GM23248 (cell line): ENCODE results near the gene APOL1. TPM values are rescaled to one million over a fixed set of nuclear protein-coding genes. Genes with fewer than 3 reads are reported as not detected.
"Not testable (repeated sequence)": the region's sequence is repeated elsewhere in the genome, so short reads cannot be mapped to it uniquely, and the experiment has no call there.

Experiments
- DNase-seq: peaks from one replicate; pipeline ENCODE4 v3.0.0-alpha.2; 2015
- H2AFZ ChIP-seq: fragments of 200-600 bp; sonication (generic); 2 replicates; pipeline ENCODE4 v1.6.1; 2016; ENCODE audit warnings: antibody characterized with exemption
- H3F3A ChIP-seq: fragments of 200-600 bp; sonication (generic); 2 replicates; pipeline ENCODE4 v1.6.1; 2016; ENCODE audit warnings: mild to moderate bottlenecking, antibody characterized with exemption, mixed run types; ENCODE audit not compliant: insufficient read depth
- H3K27ac ChIP-seq: fragments of 200-600 bp; sonication (generic); 2 replicates; pipeline ENCODE4 v1.5.1; 2016; ENCODE audit warnings: mild to moderate bottlenecking
- H3K27me3 ChIP-seq: fragments of 200-600 bp; sonication (generic); replicated peaks from 2 replicates; pipeline ENCODE4 v1.6.1; 2016; ENCODE audit warnings: mild to moderate bottlenecking; ENCODE audit not compliant: insufficient read depth
- H3K36me3 ChIP-seq: fragments of 200-600 bp; sonication (generic); 2 replicates; pipeline ENCODE4 v1.6.1; 2016; ENCODE audit warnings: low read depth, mild to moderate bottlenecking
- H3K4me1 ChIP-seq: fragments of 200-600 bp; sonication (generic); 2 replicates; pipeline ENCODE4 v1.6.1; 2016; ENCODE audit warnings: mild to moderate bottlenecking; ENCODE audit not compliant: insufficient read depth
- H3K4me2 ChIP-seq: fragments of 200-600 bp; sonication (generic); one replicate; pipeline ENCODE4 v1.6.1; 2016; ENCODE audit warnings: mild to moderate bottlenecking; ENCODE audit not compliant: unreplicated experiment
- H3K4me3 ChIP-seq: fragments of 200-600 bp; sonication (generic); 2 replicates; pipeline ENCODE4 v1.5.1; 2016; ENCODE audit warnings: mild to moderate bottlenecking
- H3K79me2 ChIP-seq: fragments of 200-600 bp; sonication (generic); 2 replicates; pipeline ENCODE4 v1.6.1; 2016; ENCODE audit warnings: mild to moderate bottlenecking; ENCODE audit not compliant: insufficient read depth
- H3K9ac ChIP-seq: fragments of 200-600 bp; sonication (generic); 2 replicates; pipeline ENCODE4 v1.6.1; 2016; ENCODE audit warnings: mild to moderate bottlenecking
- H3K9me2 ChIP-seq: fragments of 200-600 bp; sonication (generic); 2 replicates; pipeline ENCODE4 v1.6.1; 2016; ENCODE audit warnings: mixed run types, mild to moderate bottlenecking, moderate library complexity; ENCODE audit not compliant: insufficient read depth
- H3K9me3 ChIP-seq: fragments of 200-600 bp; sonication (generic); one replicate; pipeline ENCODE4 v1.6.1; 2017; ENCODE audit warnings: low read depth
- H4K20me1 ChIP-seq: fragments of 200-600 bp; sonication (generic); 2 replicates; pipeline ENCODE4 v1.6.0; 2016; ENCODE audit not compliant: insufficient read depth
- EZH2 ChIP-seq: fragments of 200-600 bp; sonication (generic); IDR thresholded peaks from 2 replicates; pipeline ENCODE4 v1.6.1; 2018; ENCODE audit warnings: antibody characterized with exemption, mild to moderate bottlenecking; ENCODE audit not compliant: insufficient read depth, poor library complexity, severe bottlenecking
- EZH2phosphoT487 ChIP-seq: fragments of 200-600 bp; sonication (generic); IDR thresholded peaks from 2 replicates; pipeline ENCODE4 v1.6.1; 2018; ENCODE audit warnings: antibody characterized with exemption, moderate library complexity, mild to moderate bottlenecking, low read depth; ENCODE audit not compliant: insufficient read depth
- WGBS, 2 experiments: methylation state at CpG; one replicate each; pipeline ENCODE4 v1.1.6; 2015 to 2017; ENCODE audit warnings: low lambda C conversion rate in 2 of 2, low coverage in 1 of 2; ENCODE audit errors: missing lambda C conversion rate in 2 of 2; 5-methylcytosine and 5-hydroxymethylcytosine counted together
- in situ Hi-C: fragments of 300-500 bp; cut with MboI; formaldehyde crosslinking; loops from 2 replicates; pipeline ENCODE4 v1.15.0; 2020
- polyA plus RNA-seq: library from polyadenylated mRNA; unstranded; fragments of >200 nt; fragmentation: Nextera tagmentation; extraction: Ambion mirVana; gene quantifications from 2 replicates; pipeline ENCODE4 v1.2.1, GENCODE V29; 2016
- total RNA-seq: library from RNA; depleted of rRNA; stranded (reverse); fragments of >200 nt; shearing (Covaris generic); gene quantifications from 2 replicates; pipeline ENCODE4 v1.2.3, GENCODE V29; 2014

The APOL1 gene
- total and polyA plus RNA-seq, 2 experiments from 2014 or later = 8.3 to 12.8 TPM

DNA sequence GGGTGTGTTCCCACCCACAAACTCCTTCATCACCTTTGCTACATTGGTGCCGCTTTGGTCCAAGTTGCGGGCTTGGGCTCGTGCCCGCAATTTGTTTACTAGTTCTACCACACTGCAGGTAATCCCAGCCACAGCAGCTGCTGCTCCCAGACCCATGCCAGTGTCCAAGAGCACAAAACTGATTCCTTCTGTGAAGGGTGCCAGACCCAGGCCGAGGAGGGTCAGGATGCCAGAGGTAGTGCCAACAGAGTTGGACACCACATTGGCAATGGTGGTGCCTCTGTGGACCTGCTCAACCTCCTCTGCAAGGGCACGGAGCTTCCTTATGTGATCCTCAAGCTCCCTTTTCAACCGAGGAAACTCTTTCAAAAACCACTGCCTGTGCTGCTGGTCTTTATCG, 25.1 kb upstream of the APOL1 start:
- Histone ChIP-seq H3K9me3 (no peaks in the 10 kb centered on the region), H3K27ac (no peak overlapping the region), H2AFZ (no peak overlapping the region), H3K4me1 (no peaks in the 10 kb centered on the region), H3F3A (no peaks in the 10 kb centered on the region), H3K4me3 (no peak overlapping the region), H3K9me2 (no peaks in the 10 kb centered on the region), H3K27me3 (no peaks in the 10 kb centered on the region), H3K36me3 (peaks cover 25% of the 10 kb centered on the region; the same call in 1 of the 2 replicates), H4K20me1 (no peaks in the 10 kb centered on the region), H3K9ac (no peak overlapping the region), H3K4me2 (no peak overlapping the region), H3K79me2 (no peaks in the 10 kb centered on the region)
- in situ Hi-C loops = no loop called here
- 85 to 86% methylated on average over 8 of the region's 8 CpGs for WGBS, 2 experiments
- no peak for DNase-seq
- TF ChIP-seq EZH2phosphoT487 (no peak), EZH2 (no peak)

DNA sequence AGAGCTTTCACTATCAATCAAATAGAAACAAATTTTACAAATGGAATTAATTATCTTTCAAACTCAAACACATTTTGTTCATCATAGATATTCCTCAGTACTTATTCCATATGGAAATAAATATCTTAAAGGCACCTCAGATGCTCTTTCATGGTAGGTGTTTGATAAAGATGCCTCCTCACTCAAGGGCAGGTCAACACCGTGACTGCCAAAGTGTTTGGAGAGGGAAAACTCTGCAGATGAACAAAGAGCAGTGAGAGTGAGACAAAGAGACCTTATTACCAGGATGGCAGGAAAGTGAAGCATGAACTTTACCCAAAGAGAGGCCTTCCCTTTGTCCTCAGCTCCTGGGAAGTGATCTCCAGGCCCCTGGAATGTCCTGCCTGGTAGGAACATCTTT, 24.6 kb upstream of the APOL1 start:
- peaks cover 25% of the 10 kb centered on the region; the same call in 1 of the 2 replicates for H3K36me3 ChIP-seq
- H3K79me2 ChIP-seq, H4K20me1 ChIP-seq, H2AFZ ChIP-seq, H3K9ac ChIP-seq, H3K27me3 ChIP-seq, H3K27ac ChIP-seq, H3K4me1 ChIP-seq, H3K4me2 ChIP-seq, DNase-seq, H3K9me2 ChIP-seq, H3K9me3 ChIP-seq, in situ Hi-C loops, H3K4me3 ChIP-seq, H3F3A ChIP-seq: not testable (repeated sequence)
- 89 to 100% methylated on average over 1 of the region's 1 CpG for WGBS, 2 experiments

DNA sequence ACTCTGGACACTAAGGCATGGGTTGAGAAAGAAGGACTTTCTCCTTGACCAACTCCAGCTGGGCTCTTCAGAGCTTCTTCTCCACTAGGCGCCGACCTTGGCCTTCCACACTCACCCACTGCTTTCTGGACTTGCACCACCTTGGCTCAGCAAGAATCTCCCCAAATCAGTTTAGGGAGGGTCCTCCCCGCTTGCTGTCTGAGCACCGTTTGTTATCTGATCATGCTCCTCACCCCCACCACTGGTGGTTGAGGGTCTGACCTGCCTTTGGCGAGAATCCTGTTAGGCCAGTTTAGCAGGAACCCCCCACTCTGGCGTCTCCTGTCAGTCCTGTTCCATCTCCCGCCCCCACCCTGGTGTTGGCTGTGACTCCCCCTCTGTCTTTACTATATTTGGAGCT, 24.0 kb upstream of the APOL1 start:
- Histone ChIP-seq H3F3A (no peaks in the 10 kb centered on the region), H3K9me2 (no peaks in the 10 kb centered on the region), H3K4me2 (no peak overlapping the region), H3K9me3 (no peaks in the 10 kb centered on the region), H4K20me1 (no peaks in the 10 kb centered on the region), H3K79me2 (0 out of 2 replicates have a peak, but pooled peaks cover 2% of the 10 kb centered on the region), H3K4me1 (no peaks in the 10 kb centered on the region), H3K27me3 (no peaks in the 10 kb centered on the region), H3K36me3 (peaks cover 25% of the 10 kb centered on the region; the same call in 1 of the 2 replicates), H3K4me3 (no peak overlapping the region), H2AFZ (no peak overlapping the region), H3K9ac (no peak overlapping the region), H3K27ac (no peak overlapping the region)
- in situ Hi-C loops = no loop called here
- DNase-seq = no peak
- WGBS, 2 experiments = 71 to 80% methylated on average over 7 of the region's 7 CpGs
- TF ChIP-seq EZH2phosphoT487 (no peak), EZH2 (no peak)

DNA sequence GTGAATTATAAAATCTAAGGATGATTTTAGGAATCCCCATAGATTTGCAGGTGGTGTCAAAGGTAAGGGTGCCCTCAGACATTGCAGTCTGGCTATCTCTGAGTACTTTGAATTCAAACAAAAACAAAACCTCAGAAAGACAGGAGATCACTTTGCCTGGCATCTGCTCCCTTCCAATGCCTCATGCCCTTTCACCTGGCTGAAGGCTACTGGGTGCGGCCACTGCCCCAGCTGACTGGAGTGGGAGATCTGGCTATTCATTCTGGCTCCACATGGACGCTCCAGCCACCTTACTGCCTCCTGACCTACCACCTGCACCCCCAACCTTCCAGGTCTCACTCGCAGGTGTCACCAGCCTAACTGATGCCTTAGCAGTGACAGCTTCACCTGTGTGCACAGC, 23.3 kb upstream of the APOL1 start:
- peaks cover 25% of the 10 kb centered on the region; the same call in 1 of the 2 replicates for H3K36me3 ChIP-seq
- H3K9me2 ChIP-seq, H3K9me3 ChIP-seq, H3K4me2 ChIP-seq, H3F3A ChIP-seq, H3K27ac ChIP-seq, H2AFZ ChIP-seq, H4K20me1 ChIP-seq, DNase-seq, H3K4me1 ChIP-seq, H3K4me3 ChIP-seq, H3K9ac ChIP-seq, H3K27me3 ChIP-seq, H3K79me2 ChIP-seq, in situ Hi-C loops: not testable (repeated sequence)
- WGBS, 2 experiments = 75 to 77% methylated on average over 2 to 3 of the region's 3 CpGs

DNA sequence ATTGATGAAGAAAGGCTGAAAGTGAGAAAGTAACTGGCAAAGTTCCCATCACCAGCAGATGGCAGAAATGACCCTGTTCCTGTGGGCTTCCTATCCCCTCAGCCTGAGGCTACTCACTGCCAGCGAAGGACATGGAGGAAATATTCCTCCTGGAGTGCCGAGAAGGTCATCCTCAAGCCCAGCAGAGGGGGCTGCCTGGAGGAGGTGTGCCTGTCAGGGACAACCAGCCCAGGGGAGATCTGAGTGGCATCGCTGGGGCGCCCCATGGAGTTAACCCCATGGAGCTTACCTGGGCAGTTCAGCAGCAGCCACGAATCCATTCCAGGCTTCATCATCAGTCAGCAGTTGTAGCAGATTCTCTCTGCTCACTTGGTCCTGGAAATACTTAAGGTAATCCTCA, 21.9 kb upstream of the APOL1 start:
- H3K27ac ChIP-seq, H3F3A ChIP-seq, H2AFZ ChIP-seq, H3K9me2 ChIP-seq, H3K4me2 ChIP-seq, DNase-seq, in situ Hi-C loops, H3K4me3 ChIP-seq, H3K27me3 ChIP-seq, H3K4me1 ChIP-seq, H3K9me3 ChIP-seq, H4K20me1 ChIP-seq, H3K9ac ChIP-seq: not testable (repeated sequence)
- 86 to 87% methylated on average over 5 of the region's 5 CpGs for WGBS, 2 experiments
- Histone ChIP-seq H3K79me2 (peaks cover 23% of the 10 kb centered on the region), H3K36me3 (peaks cover 25% of the 10 kb centered on the region; the same call in 1 of the 2 replicates)
